Right cardiac atrium (tissue), 5 donors: Measurements from ENCODE around the gene STAU1. TPM values are rescaled to one million over a fixed set of nuclear protein-coding genes. Genes with fewer than 3 reads are reported as not detected.
"Not testable (repeated sequence)": the region's sequence is repeated elsewhere in the genome, so short reads cannot be mapped to it uniquely, and the experiment has no call there.

ENCODE experiments used
- ATAC-seq, 2 donors: fragments of 200-7000 bp; cut with Tn5 transposase; one replicate each; pipeline versions ENCODE4 v1.8.0 to v1.9.1; 2020; ENCODE audit warnings: moderate library complexity in 2 of 2, mild to moderate bottlenecking in 1 of 2
- DNase-seq, 3 donors: peaks; one replicate each; pipeline ENCODE4 v3.0.0-alpha.2; 2020
- H3K27ac ChIP-seq: one replicate; pipeline ENCODE4 v1.5.1; 2013; ENCODE audit warnings: mild to moderate bottlenecking, low read length, control low read depth, moderate library complexity
- H3K27me3 ChIP-seq: one replicate; pipeline ENCODE4 v1.6.1; 2013; ENCODE audit not compliant: control insufficient read depth, insufficient read depth
- H3K4me1 ChIP-seq: one replicate; pipeline ENCODE4 v1.6.1; 2013; ENCODE audit warnings: low read length; ENCODE audit not compliant: control insufficient read depth, insufficient read depth
- H3K4me3 ChIP-seq: one replicate; pipeline ENCODE4 v1.5.1; 2013; ENCODE audit warnings: low read length, control low read depth
- H3K9me3 ChIP-seq: one replicate; pipeline ENCODE4 v1.6.1; 2013; ENCODE audit warnings: low read length; ENCODE audit not compliant: control insufficient read depth
- WGBS: extraction: QIAGEN DNeasy Blood & Tissue Kit; methylation state at CpG from one replicate; pipeline ENCODE4 v1.1.7; 2013; 5-methylcytosine and 5-hydroxymethylcytosine counted together
- intact Hi-C, 4 donors: fragments of 100-400 bp; cut with DNase I; formaldehyde crosslinking; loops; one replicate each; pipeline versions ENCODE4 v1.11.0 to v1.14.0; 2022 to 2023
- polyA plus RNA-seq: library from polyadenylated mRNA; stranded (reverse); fragments of 200-250 nt; gene quantifications from one replicate; pipeline ENCODE4 v1.2.3, GENCODE V29; 2013
- total RNA-seq, 4 donors: library from RNA; stranded (reverse); fragmentation: NEBNext Ultra II Directional; extraction: Animal tissue kit (Norgen Biotek cat#: 25700); gene quantifications; one replicate each; pipeline ENCODE4 v1.2.1, GENCODE V29; 2021
- donor health status: healthy with polysubstance abuse.
- donor health status: DM: no; HTN: yes; CAD: no.
- donor health status: DM: no; HTN: no; CAD: no.
- donor health status: DM: no; HTN: yes; CAD: no; lungs with severe emphysema.
- donor health status: DM: yes; HTN: yes; CAD: no.

Gene STAU1
- total and polyA plus RNA-seq, 5 donors: 33.2 to 65.1 (median 58.5) TPM

- WGBS: 87% methylated on average over 8 of the region's 8 CpGs
- no peaks in the 10 kb centered on the region for H3K9me3 ChIP-seq
- peaks cover 2% of the 10 kb centered on the region for H3K4me1 ChIP-seq
- H3K27me3 ChIP-seq: no peaks in the 10 kb centered on the region
- ATAC-seq: no peak
- H3K4me3 ChIP-seq: no peak overlapping the region
- no peak overlapping the region for H3K27ac ChIP-seq
- intact Hi-C loops: no loop called here
- no peak for DNase-seq
Observed at GRCh38 chr20:49181265-49181877, 6.8 kb downstream of the STAU1 start.

GRCh38 chr20:49179368-49180277, 8.5 kb downstream of the STAU1 start:
- no peak overlapping the region for H3K27ac ChIP-seq
- H3K9me3 ChIP-seq: no peaks in the 10 kb centered on the region
- intact Hi-C loops: no loop called here
- H3K4me1 ChIP-seq: peaks cover 2% of the 10 kb centered on the region
- no peak for ATAC-seq
- 32% methylated on average over 1 of the region's 1 CpG for WGBS
- DNase-seq: no peak
- no peak overlapping the region for H3K4me3 ChIP-seq
- H3K27me3 ChIP-seq: no peaks in the 10 kb centered on the region

- H3K27ac ChIP-seq: no peak overlapping the region
- no peaks in the 10 kb centered on the region for H3K4me1 ChIP-seq
- 93% methylated on average over 6 of the region's 6 CpGs for WGBS
- ATAC-seq (no peak), DNase-seq (no peak)
- H3K4me3 ChIP-seq: no peak overlapping the region
- H3K9me3 ChIP-seq: no peaks in the 10 kb centered on the region
- intact Hi-C loops: no loop called here
- H3K27me3 ChIP-seq: no peaks in the 10 kb centered on the region
Observed at GRCh38 chr20:49174183-49174582, 14.0 kb downstream of the STAU1 start.

GRCh38 chr20:49172413-49172812, 15.7 kb downstream of the STAU1 start:
- no peak for ATAC-seq

GRCh38 chr20:49171909-49172308, 16.2 kb downstream of the STAU1 start:
- H3K27me3 ChIP-seq: no peaks in the 10 kb centered on the region
- H3K4me1 ChIP-seq: peaks cover 4% of the 10 kb centered on the region

More at GRCh38 chr20:49172413-49172812, 15.7 kb downstream of the STAU1 start:
- Histone ChIP-seq H3K9me3 (no peaks in the 10 kb centered on the region), H3K4me3 (no peak overlapping the region), H3K27ac (no peak overlapping the region), H3K4me1 (peaks cover 3% of the 10 kb centered on the region), H3K27me3 (no peaks in the 10 kb centered on the region)
- 23% methylated on average over 1 of the region's 1 CpG for WGBS
- no peak for DNase-seq
- intact Hi-C loops: no loop called here

GRCh38 chr20:49170714-49171113, 17.4 kb downstream of the STAU1 start:
- Histone ChIP-seq H3K27me3 (no peaks in the 10 kb centered on the region), H3K27ac (no peak overlapping the region), H3K4me1 (peaks cover 4% of the 10 kb centered on the region), H3K4me3 (no peak overlapping the region), H3K9me3 (no peaks in the 10 kb centered on the region)
- intact Hi-C loops: no loop called here
- 97% methylated on average over 2 of the region's 2 CpGs for WGBS
- DNase-seq (no peak), ATAC-seq (no peak)

More at GRCh38 chr20:49171909-49172308, 16.2 kb downstream of the STAU1 start:
- Histone ChIP-seq H3K9me3 (no peaks in the 10 kb centered on the region), H3K27ac (no peak overlapping the region), H3K4me3 (no peak overlapping the region)
- intact Hi-C loops: no loop called here
- ATAC-seq: no peak
- peak in 1 of 3 donors; percentile 30 for DNase-seq

- DNase-seq: no peak
- H3K4me3 ChIP-seq: no peak overlapping the region
- peaks cover 4% of the 10 kb centered on the region for H3K4me1 ChIP-seq
- no peak for ATAC-seq
- no peaks in the 10 kb centered on the region for H3K27me3 ChIP-seq
- H3K9me3 ChIP-seq: no peaks in the 10 kb centered on the region
- intact Hi-C loops: no loop called here
- no peak overlapping the region for H3K27ac ChIP-seq
- WGBS: 91% methylated on average over 2 of the region's 2 CpGs
Observed at GRCh38 chr20:49169547-49169946, 18.6 kb downstream of the STAU1 start.

- 89% methylated on average over 10 of the region's 10 CpGs for WGBS
- DNase-seq, ATAC-seq, intact Hi-C loops, H3K27ac ChIP-seq, H3K27me3 ChIP-seq, H3K4me1 ChIP-seq, H3K4me3 ChIP-seq, H3K9me3 ChIP-seq: not testable (repeated sequence)
Observed at GRCh38 chr20:49168864-49169263, 19.3 kb downstream of the STAU1 start.

GRCh38 chr20:49167811-49168507, 20.2 kb downstream of the STAU1 start:
- DNase-seq (no peak), ATAC-seq (peak; percentile 83 to 90)
- Histone ChIP-seq H3K9me3 (no peaks in the 10 kb centered on the region), H3K27ac (peak overlapping the region; percentile 7), H3K4me1 (peaks cover 4% of the 10 kb centered on the region), H3K4me3 (no peak overlapping the region), H3K27me3 (no peaks in the 10 kb centered on the region)
- WGBS: 35% methylated on average over 5 of the region's 5 CpGs
- intact Hi-C loops: no loop called here

GRCh38 chr20:49166534-49167449, 21.3 kb downstream of the STAU1 start:
- peaks cover 4% of the 10 kb centered on the region for H3K4me1 ChIP-seq
- ATAC-seq: no peak
- DNase-seq: no peak
- WGBS: 77% methylated on average over 1 of the region's 1 CpG
- no peak overlapping the region for H3K27ac ChIP-seq
- no peaks in the 10 kb centered on the region for H3K9me3 ChIP-seq
- intact Hi-C loops: no loop called here
- no peaks in the 10 kb centered on the region for H3K27me3 ChIP-seq
- H3K4me3 ChIP-seq: no peak overlapping the region
